Suppressor macrophage treated with lipopolysaccharide for 1 hour (primary cell): ENCODE results near the gene DEFB119.
"Not testable (repeated sequence)": the region's sequence is repeated elsewhere in the genome, so short reads cannot be mapped to it uniquely, and the experiment has no call there.

Experiments
- DNase-seq, 3 donors: peaks; one replicate each; pipeline ENCODE4 v3.0.0-alpha.2; 2020 to 2022

Gene DEFB119

DNA sequence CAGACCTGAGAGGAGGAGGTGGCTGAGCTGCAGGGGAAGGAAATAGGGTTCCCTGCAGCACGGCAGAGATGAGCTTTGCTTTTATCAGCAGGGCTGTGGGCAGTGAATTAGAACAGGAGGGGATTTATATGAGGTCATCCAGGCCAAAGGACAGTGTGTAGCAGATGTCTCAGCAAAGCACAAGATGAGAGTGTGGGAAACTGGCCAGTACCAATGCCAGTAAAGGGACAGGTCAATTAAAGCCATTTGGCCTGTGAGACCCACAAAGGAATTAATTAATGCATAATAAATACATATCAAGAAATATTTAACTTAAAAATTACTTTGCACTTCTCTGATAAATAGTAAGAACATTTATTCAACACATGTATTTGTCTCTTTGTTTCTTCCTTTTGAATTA, at the start of gene DEFB119:
Gene DEFB119, minus strand, starts transcription at position 101 of the 400 bp plus-strand sequence. CDS start 107 bp downstream, outside the sequence.
- DNase-seq, result no peak

DNA sequence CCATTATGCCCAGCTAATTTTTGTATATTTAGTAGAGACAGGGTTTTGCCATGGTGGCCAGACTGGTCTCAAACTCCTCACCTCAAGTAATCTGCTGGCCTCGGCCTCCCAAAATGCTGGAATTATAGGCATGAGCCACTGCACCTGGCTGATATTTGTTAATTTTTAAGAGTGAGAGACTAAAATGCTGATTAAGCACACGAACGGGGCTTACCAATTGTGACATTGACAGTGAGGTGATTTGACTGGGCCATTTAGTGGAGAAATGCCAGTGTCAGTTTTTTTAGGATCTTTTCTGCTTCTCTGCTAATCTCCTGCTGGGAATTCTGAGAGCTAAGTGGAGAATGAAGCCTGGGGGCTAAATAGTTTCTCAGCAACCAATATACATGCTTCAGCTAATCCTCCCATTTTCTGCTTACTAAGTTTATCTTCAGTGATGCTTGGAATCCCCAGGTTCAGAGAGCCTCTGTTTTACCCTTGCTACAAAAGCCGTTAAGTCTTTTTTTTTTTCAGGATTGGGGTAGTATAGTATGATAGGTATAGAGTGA, 40.3 kb upstream of the DEFB119 start:
- DNase-seq, result no peak

- DNase-seq, result not testable (repeated sequence)
These were observed 37.2 kb upstream of the DEFB119 start for GRCh38 chr20:31427576-31427975.

DNA sequence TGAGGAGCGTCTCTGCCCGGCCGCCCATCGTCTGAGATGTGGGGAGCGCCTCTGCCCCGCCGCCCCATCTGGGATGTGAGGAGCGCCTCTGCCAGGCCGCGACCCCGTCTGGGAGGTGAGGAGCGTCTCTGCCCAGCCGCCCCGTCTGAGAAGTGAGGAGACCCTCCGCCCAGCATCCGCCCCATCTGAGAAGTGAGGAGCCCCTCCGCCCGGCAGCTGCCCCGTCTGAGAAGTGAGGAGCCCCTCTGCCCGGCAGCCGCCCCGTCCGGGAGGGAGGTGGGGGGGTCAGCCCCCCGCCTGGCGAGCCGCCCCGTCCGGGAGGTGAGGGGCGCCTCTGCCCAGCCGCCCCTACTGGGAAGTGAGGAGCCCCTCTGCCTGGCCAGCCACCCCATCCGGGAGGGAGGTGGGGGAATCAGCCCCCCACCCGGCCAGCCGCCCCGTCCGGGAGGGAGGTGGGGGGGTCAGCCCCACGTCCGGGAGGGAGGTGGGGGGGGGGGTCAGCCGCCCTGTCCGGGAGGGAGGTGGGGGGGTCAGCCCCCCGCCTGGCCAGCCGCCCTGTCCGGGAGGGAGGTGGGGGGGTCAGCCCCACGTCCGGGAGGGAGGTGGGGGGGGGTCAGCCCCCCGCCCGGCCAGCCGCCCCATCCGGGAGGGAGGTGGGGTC, 36.6 kb upstream of the DEFB119 start:
- not testable (repeated sequence) for DNase-seq

- DNase-seq, result no peak
These were observed 35.4 kb upstream of the DEFB119 start for GRCh38 chr20:31425797-31426196.

- DNase-seq, result no peak
These were observed 27.9 kb upstream of the DEFB119 start for GRCh38 chr20:31418307-31418706.

GRCh38 chr20:31415653-31416052, 25.3 kb upstream of the DEFB119 start:
- no peak for DNase-seq

GRCh38 chr20:31414381-31414780, 24.0 kb upstream of the DEFB119 start:
- DNase-seq, result no peak

GRCh38 chr20:31410011-31410410, 19.6 kb upstream of the DEFB119 start:
- no peak for DNase-seq

GRCh38 chr20:31406115-31406514, 15.7 kb upstream of the DEFB119 start, which contains the start of gene DEFB121:
DEFB121 (minus strand) TSS chr20:31406215; CDS start chr20:31406152, 63 bp downstream.
- DNase-seq, result no peak

GRCh38 chr20:31403886-31404285, 13.5 kb upstream of the DEFB119 start:
- no peak for DNase-seq

GRCh38 chr20:31394900-31395299, 4.5 kb upstream of the DEFB119 start:
- no peak for DNase-seq

DNA sequence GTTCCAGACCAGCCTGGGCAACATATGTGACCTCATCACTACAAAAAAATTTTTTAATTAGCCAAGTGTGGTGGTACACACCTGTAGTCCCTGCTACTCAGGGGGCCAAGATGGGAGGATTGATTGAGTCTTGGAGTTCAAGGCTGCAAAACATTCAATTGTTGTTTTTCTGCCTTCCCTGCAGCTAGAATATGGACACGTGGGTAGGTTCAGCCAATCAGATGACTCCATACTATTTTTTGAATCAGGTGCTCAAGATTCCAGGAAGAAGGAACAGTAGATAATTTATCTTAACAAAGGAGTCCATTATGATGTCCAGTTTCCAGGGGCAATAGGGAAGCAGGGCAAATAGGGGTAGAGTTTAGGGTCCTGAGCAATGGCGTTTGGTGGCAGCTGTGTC, 2.4 kb upstream of the DEFB119 start:
- no peak for DNase-seq

DNA sequence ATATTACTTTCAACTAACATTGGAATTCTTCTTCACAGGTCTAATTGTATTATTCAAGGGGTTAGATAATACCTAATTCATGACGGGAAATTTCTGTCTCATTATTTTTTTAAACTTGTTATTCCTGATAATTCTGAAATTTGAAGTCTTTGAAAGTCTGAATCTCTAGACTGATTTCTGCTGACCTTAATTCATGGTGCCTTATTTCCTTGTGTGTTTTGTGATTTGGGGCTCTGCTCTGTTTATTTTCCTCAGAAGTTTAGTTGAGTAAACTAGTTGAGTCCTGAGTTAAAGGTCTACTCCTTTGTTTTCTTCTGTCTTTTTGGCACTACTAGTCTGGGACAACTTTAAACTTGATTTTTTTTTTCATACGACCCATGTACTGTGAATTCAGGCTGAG, 16.0 kb downstream of the DEFB119 start:
- no peak for DNase-seq

DNA sequence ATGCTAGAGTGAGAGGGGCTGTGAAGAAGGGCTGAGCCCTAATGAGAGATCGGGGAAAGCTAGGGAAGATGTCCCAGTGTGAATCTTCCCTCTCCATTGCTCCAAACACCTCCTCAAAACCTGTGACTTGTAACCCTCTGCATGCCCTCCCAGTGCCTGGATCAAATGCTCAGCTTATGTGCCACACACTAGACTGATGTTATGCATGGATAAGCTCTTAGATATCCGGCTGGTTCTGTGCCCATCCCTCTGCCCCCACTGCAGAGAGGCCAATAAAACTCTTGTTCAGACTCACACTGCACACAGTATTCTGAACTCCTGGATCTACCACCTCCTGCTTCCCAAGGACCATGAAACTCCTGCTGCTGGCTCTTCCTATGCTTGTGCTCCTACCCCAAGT, 22.1 kb downstream of the DEFB119 start, which contains the start of gene DEFB118:
Gene DEFB118, plus strand, starts transcription at position 301 of the 400 bp plus-strand sequence. Its CDS starts 50 bp downstream, at position 351.
- no peak for DNase-seq

- DNase-seq, result not testable (repeated sequence)
These were observed 26.1 kb downstream of the DEFB119 start for GRCh38 chr20:31364272-31364671.

GRCh38 chr20:31363295-31363694, 27.1 kb downstream of the DEFB119 start:
- no peak for DNase-seq

- no peak for DNase-seq
These were observed 34.4 kb downstream of the DEFB119 start for GRCh38 chr20:31355981-31356380.

GRCh38 chr20:31341470-31341869, 48.9 kb downstream of the DEFB119 start:
- no peak for DNase-seq

GRCh38 chr20:31330893-31331292, 59.5 kb downstream of the DEFB119 start:
- DNase-seq, result no peak
